C4-2B (cell line): ENCODE data around the gene NSL1.

Experiments used
- H3K27ac ChIP-seq: fragments of 450-650 bp; 2 replicates; pipeline ENCODE4 v1.5.1; 2017
- ZFX ChIP-seq: fragments of 450-650 bp; IDR thresholded peaks from 2 replicates; pipeline ENCODE4 v1.6.1; 2017
- TF ChIP-seq, protein P1 (sequence below): fragments of 450-650 bp; conservative IDR thresholded peaks from 2 replicates; pipeline ENCODE4 v1.5.1; 2017; ENCODE audit warnings: mild to moderate bottlenecking

NSL1 gene

DNA sequence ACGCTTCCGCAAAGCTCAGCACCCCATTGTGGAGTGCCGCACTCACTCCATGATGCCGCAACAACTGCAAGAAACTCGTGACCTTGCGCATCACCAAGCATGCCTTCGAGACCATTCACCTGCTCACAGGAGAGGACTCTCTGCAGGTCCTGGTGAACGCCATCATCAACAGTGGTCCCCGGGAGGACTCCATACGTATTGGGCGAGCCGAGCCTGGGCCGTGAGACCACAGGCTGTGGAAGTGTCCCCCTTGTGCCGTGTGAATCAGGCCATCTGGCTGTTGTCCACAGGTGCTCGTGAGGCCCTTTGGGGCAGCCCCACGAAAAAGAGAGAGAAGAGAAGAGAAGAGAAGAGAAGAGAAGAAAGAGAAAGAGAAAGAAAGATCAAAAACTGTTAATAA lies 32.6 kb upstream of the NSL1 start:
- no peak for TF ChIP-seq ZFX
- TF ChIP-seq, protein P1, sequence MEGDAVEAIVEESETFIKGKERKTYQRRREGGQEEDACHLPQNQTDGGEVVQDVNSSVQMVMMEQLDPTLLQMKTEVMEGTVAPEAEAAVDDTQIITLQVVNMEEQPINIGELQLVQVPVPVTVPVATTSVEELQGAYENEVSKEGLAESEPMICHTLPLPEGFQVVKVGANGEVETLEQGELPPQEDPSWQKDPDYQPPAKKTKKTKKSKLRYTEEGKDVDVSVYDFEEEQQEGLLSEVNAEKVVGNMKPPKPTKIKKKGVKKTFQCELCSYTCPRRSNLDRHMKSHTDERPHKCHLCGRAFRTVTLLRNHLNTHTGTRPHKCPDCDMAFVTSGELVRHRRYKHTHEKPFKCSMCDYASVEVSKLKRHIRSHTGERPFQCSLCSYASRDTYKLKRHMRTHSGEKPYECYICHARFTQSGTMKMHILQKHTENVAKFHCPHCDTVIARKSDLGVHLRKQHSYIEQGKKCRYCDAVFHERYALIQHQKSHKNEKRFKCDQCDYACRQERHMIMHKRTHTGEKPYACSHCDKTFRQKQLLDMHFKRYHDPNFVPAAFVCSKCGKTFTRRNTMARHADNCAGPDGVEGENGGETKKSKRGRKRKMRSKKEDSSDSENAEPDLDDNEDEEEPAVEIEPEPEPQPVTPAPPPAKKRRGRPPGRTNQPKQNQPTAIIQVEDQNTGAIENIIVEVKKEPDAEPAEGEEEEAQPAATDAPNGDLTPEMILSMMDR = no peak
- no peak overlapping the region for H3K27ac ChIP-seq

DNA sequence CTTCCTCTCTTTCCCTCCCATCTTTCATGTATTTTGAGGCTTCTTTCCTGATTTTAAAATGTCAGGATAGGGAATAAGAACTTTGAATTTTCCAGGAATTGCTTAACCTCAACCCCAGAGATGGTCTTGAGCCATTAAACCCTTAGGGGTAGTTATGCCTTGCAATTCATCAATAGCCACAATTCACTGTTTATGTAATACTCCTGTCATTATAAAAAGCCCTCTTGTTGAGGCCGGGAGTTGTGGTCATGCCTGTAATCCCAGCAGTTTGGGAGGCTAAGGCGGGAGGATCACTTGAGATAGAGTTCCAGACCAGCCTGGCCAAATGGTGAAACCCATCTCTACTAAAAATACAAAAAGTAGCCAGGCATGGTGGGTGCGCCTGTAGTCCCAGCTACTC lies 31.4 kb upstream of the NSL1 start:
- TF ChIP-seq, protein P1 = no peak
- no peak for TF ChIP-seq ZFX
- no peak overlapping the region for H3K27ac ChIP-seq

DNA sequence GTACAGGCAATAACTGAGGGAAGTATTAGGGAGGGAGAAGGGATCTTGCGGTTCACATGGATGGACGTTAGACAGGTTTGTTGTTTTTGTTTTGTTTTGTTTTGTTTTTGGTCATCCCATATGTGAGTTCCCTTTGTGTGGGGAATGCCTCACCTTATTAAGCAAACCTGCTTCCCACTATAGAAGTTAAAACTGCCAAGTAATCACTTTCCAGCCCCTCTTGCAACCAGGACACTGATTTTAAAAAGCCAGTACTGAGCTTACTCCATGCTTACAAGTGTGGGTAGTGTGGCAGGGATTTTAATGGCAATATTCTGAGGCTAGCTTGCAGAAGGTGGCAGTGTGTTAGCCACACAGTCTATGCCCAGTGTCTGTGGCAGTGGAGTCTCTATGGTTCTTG lies 29.4 kb upstream of the NSL1 start:
- TF ChIP-seq ZFX = no peak
- TF ChIP-seq, protein P1 = no peak
- no peak overlapping the region for H3K27ac ChIP-seq

DNA sequence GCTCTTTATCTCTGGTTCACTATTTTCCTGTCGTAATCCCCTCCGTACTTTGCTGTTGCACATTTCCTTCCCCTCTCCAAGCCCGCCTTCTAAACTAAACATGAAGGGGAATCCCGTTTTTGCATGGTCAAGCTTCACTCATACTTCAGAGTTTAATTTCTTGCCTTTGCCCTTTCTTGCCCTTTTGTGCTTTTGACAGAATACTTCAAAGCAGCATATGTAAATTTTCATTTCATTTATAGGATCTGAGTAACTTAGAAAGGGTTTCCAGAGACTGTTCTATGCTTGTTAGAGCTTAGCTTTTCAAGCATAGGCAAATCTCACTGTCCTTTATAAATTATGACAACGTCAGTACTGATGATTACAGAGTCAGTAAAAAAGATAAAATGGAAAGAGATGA lies 28.1 kb upstream of the NSL1 start:
- TF ChIP-seq, protein P1 = no peak
- TF ChIP-seq ZFX = no peak

DNA sequence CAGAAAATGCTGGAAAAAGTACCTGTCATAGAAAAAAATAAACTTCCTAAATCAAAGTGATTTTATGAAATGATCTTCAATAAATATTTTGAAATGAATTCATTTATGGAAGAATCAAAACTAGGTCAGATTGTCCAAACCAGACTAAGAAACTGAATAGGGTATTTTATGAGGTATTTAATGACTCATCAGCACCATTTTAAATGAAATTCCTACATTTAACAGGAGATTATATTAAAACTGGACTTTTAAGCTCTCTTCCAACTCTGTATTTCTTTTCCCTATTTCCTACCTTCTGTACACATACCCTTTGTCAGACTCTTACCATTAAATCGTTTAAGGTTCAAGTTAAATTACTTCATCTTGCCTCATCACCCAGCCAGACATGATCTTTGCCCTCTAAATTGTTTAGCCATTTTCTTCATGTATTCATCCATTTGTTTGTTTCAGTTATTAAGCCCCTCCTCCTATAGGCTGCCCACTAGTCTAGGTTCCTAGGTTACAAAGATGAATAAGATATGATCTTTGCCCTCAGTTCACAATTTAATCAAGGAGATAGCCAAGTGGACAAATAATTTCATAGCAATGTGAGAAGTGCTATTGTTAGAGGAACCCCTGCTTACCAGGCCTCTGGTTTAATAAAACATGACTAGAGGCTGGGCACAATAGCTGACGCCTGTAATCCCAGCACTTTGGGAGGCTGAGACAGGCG lies 25.1 kb upstream of the NSL1 start:
- no peak overlapping the region for H3K27ac ChIP-seq
- no peak for TF ChIP-seq ZFX
- TF ChIP-seq, protein P1 = no peak

More for the DNA sequence above, 28.1 kb upstream of the NSL1 start:
- H3K27ac ChIP-seq = no peak overlapping the region

DNA sequence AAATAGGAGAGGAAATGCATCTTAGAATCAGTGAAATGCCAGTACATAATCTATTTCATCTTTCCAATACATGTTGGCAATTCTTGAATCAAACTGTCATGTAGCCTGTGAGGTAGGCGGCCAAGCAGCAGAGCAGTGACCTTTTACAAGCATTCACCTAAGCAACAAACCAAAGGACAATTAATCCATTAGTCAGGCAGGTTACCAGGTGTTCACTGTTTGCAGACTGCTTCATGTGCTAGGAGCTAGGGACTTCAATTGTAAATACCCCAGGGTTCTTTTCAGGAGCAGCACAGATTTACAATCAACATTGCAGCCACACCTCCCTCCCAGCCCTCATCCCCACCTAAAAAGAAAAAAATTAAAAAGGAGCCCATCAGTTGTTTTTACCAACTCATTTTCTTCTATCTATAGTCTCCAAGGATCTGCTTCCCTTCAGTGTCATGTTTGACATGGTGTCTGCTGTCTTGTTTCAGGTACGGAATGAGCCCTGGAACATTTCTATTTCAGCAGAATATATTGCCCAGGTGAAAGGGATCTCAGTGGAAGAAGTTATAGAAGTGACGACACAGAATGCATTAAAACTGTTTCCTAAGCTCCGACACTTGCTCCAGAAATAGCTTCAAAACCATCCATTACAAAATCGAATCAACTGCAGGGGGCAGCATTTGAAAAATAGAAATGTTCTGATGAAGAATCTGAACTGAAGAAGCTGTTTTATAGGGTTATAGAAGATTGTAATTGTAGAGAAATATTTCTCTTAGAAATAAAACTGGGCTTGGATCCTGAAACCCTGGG lies 23.2 kb upstream of the NSL1 start:
- TF ChIP-seq ZFX = no peak
- TF ChIP-seq, protein P1 = peak; percentile 46
- H3K27ac ChIP-seq = no peak overlapping the region

DNA sequence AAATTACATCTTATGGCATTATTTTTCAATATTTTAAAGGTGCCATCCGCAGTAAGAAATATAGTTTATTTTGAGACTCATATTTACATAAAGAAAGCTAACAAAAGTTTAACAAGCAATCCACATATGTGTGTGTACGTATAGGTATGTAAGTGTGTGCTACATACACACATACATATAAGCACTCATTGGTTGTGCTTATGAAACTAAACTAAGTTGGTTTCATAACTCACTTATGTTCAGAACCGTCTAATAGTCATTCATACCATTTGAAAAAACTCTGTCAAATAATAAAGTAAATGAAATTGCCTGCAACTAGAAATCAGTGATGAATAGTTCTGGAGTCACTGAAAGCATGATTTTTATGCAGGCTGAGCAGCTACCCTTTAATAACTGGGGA lies 14.2 kb upstream of the NSL1 start:
- TF ChIP-seq ZFX = no peak
- TF ChIP-seq, protein P1 = no peak
- H3K27ac ChIP-seq = no peak overlapping the region
